ENCODE data around the gene RNASE11.

DNA sequence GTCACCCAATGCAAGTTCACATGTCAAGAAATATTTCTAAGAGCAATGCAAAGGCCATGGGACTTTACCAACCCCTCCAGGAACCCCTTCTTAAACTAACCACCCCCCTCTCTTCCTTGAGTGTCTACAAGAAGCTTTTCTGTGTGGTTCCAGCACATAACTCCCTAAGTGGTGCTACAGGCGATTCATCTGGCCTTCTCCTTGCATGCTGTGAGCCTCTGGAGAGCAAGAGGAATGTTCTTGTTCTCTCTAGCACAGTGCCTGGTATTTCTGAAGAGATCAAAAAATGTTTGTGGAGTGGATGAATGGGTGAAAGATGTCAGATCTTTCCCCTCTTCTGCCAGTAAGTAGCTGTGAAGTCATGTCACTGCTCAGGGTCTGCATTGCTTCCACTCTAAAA lies 9.3 kb upstream of the RNASE11 start:
- TF ChIP-seq, protein P1, sequence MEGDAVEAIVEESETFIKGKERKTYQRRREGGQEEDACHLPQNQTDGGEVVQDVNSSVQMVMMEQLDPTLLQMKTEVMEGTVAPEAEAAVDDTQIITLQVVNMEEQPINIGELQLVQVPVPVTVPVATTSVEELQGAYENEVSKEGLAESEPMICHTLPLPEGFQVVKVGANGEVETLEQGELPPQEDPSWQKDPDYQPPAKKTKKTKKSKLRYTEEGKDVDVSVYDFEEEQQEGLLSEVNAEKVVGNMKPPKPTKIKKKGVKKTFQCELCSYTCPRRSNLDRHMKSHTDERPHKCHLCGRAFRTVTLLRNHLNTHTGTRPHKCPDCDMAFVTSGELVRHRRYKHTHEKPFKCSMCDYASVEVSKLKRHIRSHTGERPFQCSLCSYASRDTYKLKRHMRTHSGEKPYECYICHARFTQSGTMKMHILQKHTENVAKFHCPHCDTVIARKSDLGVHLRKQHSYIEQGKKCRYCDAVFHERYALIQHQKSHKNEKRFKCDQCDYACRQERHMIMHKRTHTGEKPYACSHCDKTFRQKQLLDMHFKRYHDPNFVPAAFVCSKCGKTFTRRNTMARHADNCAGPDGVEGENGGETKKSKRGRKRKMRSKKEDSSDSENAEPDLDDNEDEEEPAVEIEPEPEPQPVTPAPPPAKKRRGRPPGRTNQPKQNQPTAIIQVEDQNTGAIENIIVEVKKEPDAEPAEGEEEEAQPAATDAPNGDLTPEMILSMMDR (IDR thresholded peaks at IDR 0.05; ENCODE audit: low read depth, low read length) = no peak
- TF ChIP-seq POLR2A (IDR thresholded peaks at IDR 0.05; ENCODE audit: extremely low read depth, insufficient read length) = no peak
